ENCODE measurements around the gene BBOX1.
"Not testable (repeated sequence)": the region's sequence is repeated elsewhere in the genome, so short reads cannot be mapped to it uniquely, and the experiment has no call there.

The BBOX1 gene, protein sequence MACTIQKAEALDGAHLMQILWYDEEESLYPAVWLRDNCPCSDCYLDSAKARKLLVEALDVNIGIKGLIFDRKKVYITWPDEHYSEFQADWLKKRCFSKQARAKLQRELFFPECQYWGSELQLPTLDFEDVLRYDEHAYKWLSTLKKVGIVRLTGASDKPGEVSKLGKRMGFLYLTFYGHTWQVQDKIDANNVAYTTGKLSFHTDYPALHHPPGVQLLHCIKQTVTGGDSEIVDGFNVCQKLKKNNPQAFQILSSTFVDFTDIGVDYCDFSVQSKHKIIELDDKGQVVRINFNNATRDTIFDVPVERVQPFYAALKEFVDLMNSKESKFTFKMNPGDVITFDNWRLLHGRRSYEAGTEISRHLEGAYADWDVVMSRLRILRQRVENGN

DNA sequence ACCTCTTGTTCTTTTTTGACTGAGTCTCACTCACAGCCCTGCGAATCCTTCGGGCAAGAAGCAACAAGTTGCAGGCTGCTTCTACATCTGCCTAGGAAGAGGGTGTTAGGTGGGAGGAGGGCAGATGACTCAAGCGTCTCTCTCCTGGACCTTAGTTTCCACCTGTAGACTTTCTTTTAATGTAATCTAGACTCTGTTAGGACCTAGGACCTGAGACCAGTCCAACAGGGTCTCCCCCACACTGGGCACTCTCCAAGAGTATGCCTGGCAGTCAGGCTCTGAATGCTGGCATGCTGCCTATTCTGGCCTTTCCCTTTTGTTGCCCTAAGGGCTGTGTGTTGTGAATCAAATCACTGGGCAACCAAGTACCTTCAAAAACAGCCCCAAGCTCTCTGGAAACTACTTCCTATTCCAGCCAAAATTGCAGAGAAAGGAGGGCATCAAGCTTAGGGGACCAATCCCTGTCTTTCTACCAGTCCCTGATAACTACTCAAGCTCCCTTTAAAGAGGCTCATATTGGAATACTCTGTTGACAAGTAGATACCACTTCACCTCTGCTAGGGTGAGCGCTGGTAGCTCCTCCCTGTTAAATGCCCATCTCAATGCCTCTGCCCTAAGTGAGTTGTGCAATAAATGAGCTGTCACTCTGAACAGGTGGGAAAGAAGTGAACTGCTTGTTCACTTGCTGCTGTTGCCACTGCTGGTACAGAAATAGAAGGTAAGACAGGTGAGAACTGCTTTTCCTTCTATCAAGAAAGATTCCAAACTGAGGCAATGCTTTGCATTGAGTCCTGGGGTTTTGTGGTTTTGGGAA is at the start of gene BBOX1:
Gene BBOX1, plus strand, starts transcription at position 514 of the 814 bp plus-strand sequence. CDS start 14,616 bp downstream, outside the sequence.
- no peak for DNase-seq

DNA sequence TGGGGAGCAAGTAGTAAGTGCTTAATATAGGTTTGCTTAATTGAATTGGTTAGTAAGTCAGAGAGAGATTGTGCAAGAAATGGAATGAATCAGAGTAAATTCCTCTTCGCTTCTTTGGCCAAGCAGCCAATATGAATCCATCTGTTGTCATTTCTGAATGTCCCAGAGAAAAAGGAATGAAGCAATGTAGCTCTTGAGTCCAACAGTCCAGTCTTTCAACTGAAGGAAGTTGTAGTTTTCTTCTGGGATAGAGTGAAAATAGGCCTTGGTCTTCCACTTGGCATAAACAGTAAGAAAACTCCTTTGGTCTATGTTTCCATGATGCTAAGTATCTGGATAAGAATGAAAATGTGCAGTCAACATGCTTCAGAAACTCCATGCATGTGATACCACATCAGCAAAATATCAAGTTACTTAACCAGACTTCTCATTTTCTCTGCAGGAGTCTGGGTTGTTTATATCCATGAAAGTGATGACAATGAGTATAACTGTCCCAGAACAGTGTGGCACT is 48.5 kb upstream of the BBOX1 start:
- no peak for DNase-seq

DNA sequence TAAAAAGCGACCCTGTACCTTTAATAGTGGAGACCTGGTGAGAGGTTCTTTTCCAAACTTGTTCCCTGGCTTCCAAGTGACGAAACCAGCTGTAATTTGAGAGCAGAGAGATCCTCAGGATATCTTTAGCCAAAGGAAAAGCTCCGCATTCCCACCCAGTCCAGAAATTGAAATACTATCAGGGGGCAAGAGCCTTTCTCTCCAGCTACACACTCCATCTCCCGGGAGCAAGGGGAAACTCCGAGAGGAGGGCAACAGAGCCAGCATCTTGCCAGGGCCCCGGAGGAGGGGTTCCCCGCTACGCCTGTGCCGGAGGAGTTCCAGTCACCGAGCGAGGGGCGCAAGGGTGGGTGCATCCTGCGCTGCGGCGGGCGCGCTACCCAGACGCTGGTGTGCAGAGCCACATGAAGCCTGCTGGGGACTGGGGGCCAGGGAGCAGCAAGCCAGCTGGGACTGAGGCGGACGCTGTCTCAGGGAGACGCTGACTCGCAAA is 46.6 kb upstream of the BBOX1 start, which contains the start of gene FIBIN:
Gene FIBIN, plus strand, starts transcription at position 148 of the 493 bp plus-strand sequence. CDS start 415 bp downstream, outside the sequence.
- no peak for DNase-seq

DNA sequence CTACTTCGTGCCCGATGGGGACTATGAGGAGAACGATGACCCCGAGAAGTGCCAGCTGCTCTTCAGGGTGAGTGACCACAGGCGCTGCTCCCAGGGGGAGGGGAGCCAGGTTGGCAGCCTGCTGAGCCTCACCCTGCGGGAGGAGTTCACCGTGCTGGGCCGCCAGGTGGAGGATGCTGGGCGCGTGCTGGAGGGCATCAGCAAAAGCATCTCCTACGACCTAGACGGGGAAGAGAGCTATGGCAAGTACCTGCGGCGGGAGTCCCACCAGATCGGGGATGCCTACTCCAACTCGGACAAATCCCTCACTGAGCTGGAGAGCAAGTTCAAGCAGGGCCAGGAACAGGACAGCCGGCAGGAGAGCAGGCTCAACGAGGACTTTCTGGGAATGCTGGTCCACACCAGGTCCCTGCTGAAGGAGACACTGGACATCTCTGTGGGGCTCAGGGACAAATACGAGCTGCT is 46.0 kb upstream of the BBOX1 start:
- no peak for DNase-seq

DNA sequence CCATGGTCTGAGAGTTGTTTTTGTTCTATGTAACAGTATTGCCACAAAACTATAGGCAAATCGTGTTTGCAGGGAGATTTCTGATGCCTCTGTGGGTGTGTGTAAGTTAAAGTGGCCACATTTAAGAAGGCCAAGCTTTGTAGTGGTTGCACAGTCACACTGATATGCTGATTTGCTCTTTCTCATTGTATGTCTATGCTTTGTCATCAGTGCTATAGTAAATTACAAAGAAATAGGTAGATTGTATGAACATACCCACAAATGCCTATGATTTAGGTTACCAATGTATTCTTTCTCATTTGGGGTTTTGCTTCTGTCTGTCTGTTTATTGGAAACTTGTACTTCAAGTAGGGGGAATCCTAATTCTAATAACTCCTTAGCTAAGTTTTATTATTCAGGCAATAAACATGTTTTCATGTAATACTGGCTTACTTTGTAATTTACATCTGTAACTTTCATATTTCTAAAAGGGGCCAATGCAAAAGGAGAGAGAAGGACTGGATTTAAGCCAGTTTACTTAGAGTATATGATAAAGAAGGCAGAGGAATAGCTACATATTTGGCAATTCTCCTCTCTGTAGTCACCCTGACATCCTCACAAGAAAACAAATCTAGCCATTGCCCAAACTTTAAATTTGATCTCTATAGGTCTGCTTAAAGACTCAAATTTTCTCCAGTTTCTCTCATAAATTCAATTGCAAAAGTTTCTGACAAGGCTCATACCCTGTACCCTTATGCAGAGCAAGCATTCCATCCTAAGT is 44.7 kb upstream of the BBOX1 start:
- no peak for DNase-seq

DNA sequence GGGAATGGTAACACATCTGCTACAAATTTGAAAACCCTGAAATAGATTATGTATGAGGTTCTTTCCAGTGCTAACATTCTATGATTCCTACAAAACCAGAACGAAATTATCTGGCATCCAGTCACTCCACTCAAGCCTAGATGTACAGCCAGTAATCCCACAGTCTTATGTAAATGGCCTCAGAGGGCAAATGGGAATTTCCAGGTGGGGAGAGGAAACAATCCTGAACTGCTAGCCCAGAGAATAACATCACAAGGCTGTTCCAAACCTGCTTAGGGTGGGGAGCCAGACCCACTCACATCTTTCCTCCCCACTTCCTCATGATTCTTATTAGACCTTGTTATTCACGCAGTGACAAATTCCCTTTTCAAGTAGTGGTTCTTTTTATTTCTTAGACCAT is 43.2 kb upstream of the BBOX1 start:
- no peak for DNase-seq

DNA sequence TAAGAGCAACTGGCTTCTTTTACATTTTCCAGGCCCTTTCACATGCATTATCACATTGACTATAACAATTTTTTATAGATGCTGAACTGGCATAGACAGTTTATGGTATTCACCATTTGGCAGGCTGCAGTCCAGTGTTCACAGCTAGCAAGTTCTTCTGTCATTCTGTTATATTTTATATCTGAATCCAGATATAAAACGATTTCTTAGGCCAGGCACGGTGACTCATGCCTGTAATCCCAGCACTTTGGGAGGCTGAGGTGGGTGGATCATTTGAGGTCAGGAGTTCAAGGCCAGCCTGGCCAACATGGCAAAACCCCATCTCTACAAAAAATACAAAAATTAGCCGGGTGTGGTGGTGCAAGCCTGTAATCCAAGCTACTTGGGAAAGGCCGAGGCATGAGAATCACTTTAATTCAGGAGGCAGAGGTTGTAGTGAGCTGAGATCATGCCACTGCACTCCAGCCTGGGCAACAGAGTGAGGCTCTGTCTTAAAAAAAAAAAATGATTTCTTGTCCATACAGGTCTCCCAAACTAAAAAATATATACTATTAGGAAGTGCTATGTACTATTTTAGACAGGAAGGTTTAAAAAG is 39.4 kb upstream of the BBOX1 start:
- not testable (repeated sequence) for DNase-seq

DNA sequence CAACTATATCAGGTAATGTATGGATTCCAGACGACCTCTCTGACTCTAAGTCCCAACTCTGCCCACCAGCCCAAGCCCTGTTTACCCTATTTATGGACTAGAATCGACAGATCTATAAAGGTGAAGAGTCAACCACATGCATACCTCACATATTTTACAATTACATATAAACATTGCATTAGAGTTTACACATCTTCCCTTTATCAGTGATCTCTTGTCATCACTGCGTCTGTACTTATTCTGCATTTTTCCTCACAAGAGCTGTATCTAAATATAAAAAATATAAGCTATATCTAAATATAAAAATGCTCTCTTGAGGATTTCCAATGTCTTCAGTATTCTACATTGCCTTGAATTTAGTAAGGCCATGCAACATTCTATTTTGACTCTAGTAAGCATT is 38.2 kb upstream of the BBOX1 start:
- no peak for DNase-seq

DNA sequence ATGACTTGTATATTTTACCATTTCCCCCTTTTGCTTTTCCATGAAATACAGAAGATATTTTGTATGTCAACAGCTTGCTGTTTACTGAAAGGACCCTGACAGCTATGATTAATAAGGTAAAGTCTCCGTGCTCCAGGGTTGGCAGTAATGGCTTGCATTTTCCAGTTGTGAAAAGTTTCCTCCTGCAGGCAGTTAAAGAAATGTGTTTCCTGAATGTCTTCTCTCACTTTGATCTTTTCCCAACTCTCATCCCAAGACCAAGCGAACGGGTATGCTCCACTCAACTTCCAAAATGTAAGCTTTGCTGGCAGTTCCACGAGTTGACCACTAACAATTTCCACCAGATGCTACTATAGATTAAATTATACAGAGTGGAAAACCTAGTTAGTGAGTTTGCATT is 37.8 kb upstream of the BBOX1 start:
- no peak for DNase-seq

DNA sequence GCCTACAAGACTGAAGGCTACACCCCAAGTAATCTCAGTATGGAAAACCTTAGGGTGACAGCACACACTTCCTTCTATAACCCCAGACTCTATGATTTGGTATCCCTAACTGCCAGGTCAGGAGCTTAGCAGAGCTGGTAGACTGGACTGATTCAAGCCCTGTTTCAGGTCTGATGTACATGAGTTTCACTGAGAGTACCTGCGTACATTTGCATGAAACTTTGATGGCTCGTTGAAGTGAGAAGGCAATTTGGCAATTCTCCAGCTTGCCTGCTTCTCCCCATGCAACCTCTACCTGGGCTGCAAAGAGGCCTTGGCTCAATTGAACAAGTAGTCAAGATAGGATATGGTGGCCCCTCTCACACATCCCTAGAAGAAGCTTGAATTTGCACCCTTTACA is 36.5 kb upstream of the BBOX1 start:
- no peak for DNase-seq

DNA sequence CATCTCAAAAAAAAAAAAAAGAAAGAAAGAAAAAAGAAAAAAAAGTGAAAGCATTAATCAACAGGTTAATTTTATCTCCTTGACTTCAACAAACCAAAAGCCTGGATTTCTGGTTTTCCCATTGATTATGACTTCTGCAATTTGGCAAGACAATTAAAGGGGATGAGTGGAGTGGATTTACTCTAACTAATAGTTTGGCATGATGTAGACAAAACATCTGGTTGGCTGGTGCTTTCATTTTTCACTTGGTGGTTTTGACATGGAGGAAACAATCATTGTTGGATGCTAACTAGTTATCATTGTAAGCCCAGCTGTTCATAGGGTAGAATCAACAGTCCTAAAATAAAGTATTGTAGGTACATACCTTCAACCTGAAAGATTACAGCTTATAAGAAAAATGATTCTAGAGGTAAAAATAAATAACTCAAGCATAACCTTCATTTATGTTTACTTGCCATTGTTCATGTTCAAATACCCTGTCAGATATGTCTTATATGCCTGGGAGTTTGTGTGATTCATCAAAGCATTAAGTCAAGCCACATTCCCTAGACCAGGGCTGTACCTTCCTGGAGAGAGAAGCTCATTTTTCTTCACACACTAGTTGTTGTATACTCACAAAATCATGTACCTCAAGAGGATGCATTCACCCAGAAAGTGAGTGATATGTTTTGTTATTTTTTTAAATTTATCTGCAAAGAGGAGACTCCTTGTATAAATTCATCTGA is 31.6 kb upstream of the BBOX1 start:
- DNase-seq = no peak

DNA sequence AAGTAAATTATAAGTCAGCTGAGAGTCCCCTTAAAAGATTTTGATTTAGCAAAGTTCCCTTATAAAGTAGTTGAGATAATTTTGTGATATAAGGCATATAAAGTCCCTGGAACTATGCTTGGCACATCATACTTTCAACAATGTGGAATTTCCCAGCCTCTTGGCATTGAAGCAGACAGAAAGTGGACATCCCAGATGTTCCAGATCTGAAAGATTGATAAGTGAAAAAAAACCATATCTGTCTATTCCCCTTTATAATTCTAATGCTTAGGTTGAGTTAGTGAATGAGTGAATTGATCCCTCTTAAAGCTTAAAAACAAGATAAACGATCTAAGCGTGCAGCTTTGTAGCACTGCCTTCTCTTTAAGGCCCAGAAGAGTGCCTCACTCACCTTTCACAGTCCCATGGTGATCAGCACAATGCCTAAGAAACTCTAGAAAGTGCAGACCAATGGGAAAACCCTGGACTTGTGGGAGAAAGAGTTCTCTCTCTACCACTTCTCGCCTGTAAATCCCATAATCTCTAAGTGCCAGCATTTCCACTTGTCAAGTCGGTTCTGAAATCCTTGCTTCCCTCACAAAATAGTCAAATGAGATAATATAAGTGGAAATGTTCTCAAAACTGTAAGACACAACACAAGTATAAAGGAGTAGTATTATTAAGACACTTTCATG is 28.9 kb upstream of the BBOX1 start:
- no peak for DNase-seq

DNA sequence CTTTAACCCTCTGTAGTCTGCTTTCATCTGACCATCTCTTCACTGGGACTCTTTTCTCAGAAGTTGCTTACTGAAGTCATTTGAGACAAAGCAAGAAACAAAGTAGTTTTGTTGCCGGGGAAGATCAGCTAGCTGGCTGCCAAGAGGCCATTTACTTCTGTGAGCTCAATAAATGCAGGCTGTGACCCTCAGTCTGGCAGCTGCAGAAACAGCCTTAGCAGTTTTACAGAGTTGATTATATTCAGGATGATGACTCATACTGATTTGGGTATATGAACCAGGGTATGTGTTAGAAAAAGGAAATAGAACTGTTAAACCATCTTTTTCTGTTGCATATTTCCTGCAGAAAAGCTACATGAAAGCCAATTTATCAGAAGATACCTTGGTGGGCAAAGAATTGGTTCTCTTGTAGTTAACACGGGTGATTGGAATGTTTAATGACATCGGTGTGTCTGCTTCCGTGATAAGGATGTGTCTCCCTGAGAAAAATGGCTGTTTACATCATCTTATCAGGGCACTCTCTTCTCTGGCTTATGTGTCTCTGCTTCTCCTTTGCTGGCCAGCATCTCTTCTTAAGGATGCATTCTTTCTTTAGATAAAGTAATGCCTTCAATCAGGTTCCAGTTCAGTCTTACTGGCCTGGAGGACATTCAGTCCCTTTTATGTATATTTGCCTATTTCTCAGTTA is 28.2 kb upstream of the BBOX1 start:
- DNase-seq = no peak

DNA sequence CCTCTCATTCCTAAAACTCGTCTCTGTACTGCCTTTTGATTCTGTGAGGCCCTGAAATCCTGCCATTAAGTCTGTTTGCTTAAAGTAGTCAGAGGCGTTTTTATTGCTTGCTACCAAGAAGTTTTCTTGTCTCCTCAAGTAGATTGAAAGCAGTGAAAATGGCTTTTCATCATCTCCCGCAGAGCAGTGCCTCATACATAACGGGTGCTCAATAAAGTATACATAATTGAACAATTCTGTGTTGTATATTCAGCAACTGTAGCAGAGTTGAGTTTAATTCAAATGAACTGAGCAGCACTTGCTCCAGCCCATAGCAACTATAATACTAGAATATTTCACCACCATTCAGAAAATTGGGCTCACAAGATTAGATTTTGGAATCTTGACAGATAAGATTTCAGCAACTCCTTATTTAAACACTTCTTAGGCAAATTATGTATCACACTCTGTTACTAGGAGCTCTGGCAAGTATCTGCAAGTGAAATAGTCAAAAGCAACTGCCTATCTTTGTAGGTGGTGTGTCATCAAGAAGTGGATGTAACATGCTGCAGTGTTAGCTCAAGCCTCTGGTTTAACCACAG is 26.7 kb upstream of the BBOX1 start:
- no peak for DNase-seq

DNA sequence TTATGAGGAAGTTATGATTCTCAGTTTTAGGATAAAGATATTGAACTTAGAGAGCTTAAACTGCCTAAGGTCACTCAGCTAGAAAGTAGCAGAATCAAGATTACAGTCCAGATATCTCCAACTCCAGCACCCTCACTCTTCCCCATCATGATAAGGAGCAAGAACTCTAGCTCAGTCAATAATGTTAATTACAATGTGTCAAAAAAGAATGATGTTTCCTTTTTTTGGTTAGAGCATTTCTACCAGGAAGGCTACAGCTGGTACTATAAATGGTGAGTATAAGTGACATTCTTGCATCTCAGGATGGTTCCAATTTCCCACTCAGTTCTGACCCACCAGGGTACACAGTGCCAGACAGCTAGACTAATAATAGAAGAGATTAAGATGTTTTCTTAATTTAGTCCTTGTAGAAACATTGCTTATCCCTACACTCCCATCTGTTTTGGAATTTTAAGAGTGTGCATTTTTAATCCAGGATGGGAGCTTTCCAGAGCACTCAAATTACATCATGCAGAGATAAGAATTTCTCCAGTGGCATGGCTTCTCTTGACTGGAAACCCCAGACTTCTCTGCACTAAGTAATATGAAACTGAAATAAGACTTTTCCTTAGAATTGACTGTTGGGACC is 21.6 kb upstream of the BBOX1 start:
- DNase-seq = no peak

DNA sequence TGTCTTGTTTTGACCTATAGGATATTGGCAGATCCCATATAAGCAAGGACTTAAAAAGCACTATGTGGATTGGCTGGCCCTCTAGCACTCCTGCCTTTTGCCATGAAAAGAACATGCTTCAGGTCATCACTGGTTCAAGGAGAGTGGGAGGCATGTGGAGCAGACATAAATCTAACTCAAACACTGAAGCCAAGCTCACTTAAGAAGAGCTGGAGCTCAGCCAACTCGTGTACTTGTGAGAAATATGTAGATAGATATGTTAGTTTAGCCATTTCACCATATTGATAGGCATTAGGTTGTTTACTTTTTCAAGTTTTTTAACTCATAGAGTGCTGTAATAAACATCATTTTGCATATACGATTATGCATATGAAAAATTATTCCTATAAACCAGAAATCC is 19.9 kb upstream of the BBOX1 start:
- no peak for DNase-seq

DNA sequence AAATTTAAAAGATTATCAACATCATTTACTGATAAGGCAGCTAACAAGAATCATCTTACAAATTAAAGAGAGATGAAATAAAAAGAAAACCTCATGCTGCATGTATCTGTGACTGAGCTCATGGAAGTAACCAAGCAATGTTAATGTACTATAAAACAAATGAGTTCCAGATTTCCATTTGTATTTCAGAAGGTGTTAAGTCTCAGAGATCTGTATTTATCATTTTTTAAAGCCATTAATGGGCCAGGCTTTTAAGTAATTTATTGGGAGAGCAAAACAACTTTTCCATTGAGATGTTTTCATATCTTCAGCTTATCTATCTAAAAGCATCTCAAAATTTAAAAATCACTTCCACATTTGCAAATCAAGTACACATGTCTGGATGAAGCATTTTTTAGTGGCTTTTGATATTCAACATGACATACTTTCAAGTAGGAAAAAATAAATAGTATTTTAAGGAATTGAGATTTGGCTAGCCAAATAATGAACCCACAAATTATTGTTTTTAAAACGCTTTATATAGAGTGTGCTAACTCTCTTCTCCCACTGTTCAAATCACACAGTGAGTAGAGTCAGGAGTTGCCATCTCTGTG is 17.9 kb upstream of the BBOX1 start:
- DNase-seq = no peak

DNA sequence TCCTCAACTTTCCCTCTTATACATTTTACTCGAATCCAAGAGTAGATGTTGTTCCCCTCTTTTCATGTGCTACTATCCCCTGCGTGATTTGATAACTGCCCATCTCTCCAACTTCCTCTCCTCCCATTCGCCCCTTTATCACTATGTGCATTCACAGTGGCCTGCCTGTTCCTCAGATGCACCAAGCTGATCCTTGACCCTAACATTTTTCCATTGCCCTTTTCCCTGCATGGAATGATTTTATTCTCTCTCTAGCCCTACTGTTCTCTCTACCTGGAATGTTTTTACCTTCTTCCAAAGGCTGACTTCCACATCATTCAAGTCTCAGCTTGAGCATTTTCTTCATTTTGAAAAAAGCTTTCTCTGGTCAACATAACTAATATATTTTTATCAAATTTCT is 15.8 kb upstream of the BBOX1 start:
- DNase-seq = no peak

DNA sequence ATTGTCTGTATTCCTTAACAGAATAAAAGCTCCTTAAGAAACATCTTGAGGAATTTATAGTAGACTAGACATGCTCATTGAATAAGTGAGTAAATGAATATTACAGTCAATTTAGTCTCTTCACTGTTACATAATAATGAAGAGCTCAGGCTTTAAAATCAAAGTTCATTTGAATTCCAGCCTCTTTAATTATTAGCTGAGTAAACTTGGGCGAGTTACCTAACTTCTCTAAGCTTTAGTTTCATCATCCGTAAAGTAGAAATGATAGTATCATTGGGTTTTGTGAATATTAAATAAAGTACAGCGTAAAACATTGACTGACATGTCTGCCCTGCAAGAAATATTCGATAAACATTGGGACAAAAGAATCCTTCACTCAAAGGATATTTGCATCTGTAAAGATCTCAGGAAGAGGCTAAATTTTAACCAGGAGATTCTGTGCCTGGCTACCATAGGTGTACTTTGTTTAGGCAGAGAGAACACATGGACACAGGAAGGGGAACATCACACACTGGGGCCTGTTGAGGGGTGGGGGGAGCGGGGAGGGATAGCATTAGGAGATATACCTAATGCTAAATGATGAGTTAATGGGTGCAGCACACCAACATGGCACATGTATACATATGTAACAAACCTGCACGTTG is 15.2 kb upstream of the BBOX1 start:
- DNase-seq = no peak

Measured in CD4-positive, alpha-beta T cell treated with Interferon alpha-2 for 1 hour (primary cell).